Forelimb muscle (tissue), 1 donor: Measurements from ENCODE around the gene CCDC85A. TPM values are rescaled to one million over a fixed set of nuclear protein-coding genes. Genes with fewer than 3 reads are reported as not detected.

Experiments used
- DNase-seq: peaks from one replicate; pipeline ENCODE4 v3.0.0-alpha.2; 2013; ENCODE audit warnings: low read depth
- polyA plus RNA-seq: library from polyadenylated mRNA; unstranded; fragments of 120-200 nt; gene quantifications from one replicate; pipeline ENCODE4 v1.2.1, GENCODE V29; 2013; ENCODE audit not compliant: insufficient read length

The CCDC85A gene
- polyA plus RNA-seq, 1 donor: 3.2 TPM

- DNase-seq: no peak
Measured at GRCh38 chr2:56297671-56298070, 113.9 kb downstream of the CCDC85A start.

GRCh38 chr2:56299171-56299691, 115.4 kb downstream of the CCDC85A start:
- no peak for DNase-seq

- DNase-seq: no peak
Measured at GRCh38 chr2:56309626-56310170, 125.9 kb downstream of the CCDC85A start.

GRCh38 chr2:56313500-56313921, 129.7 kb downstream of the CCDC85A start:
- no peak for DNase-seq

- no peak for DNase-seq
Measured at GRCh38 chr2:56314371-56314770, 130.6 kb downstream of the CCDC85A start.

- peak; percentile 74 for DNase-seq
Measured at GRCh38 chr2:56314796-56315195, 131.0 kb downstream of the CCDC85A start.

GRCh38 chr2:56315376-56315775, 131.6 kb downstream of the CCDC85A start:
- DNase-seq: no peak

GRCh38 chr2:56316011-56316410, 132.2 kb downstream of the CCDC85A start:
- no peak for DNase-seq

GRCh38 chr2:56318147-56318546, 134.4 kb downstream of the CCDC85A start:
- no peak for DNase-seq

- no peak for DNase-seq
Measured at GRCh38 chr2:56325661-56326345, 142.0 kb downstream of the CCDC85A start.

GRCh38 chr2:56326346-56326741, 142.6 kb downstream of the CCDC85A start:
- no peak for DNase-seq

GRCh38 chr2:56331810-56332209, 148.0 kb downstream of the CCDC85A start:
- no peak for DNase-seq

GRCh38 chr2:56333812-56334485, 150.2 kb downstream of the CCDC85A start:
- DNase-seq: no peak

- no peak for DNase-seq
Measured at GRCh38 chr2:56334622-56335021, 150.8 kb downstream of the CCDC85A start.

GRCh38 chr2:56335101-56335500, 151.3 kb downstream of the CCDC85A start:
- DNase-seq: no peak

- no peak for DNase-seq
Measured at GRCh38 chr2:56337342-56337741, 153.6 kb downstream of the CCDC85A start.

- no peak for DNase-seq
Measured at GRCh38 chr2:56338232-56338631, 154.4 kb downstream of the CCDC85A start.

GRCh38 chr2:56344771-56345170, 161.0 kb downstream of the CCDC85A start:
- no peak for DNase-seq

GRCh38 chr2:56347881-56348280, 164.1 kb downstream of the CCDC85A start:
- no peak for DNase-seq

GRCh38 chr2:56348392-56349210, 164.8 kb downstream of the CCDC85A start:
- DNase-seq: no peak

GRCh38 chr2:56357655-56358295, 174.0 kb downstream of the CCDC85A start:
- DNase-seq: no peak
